ENCODE measurements around the gene GPANK1.

DNA sequence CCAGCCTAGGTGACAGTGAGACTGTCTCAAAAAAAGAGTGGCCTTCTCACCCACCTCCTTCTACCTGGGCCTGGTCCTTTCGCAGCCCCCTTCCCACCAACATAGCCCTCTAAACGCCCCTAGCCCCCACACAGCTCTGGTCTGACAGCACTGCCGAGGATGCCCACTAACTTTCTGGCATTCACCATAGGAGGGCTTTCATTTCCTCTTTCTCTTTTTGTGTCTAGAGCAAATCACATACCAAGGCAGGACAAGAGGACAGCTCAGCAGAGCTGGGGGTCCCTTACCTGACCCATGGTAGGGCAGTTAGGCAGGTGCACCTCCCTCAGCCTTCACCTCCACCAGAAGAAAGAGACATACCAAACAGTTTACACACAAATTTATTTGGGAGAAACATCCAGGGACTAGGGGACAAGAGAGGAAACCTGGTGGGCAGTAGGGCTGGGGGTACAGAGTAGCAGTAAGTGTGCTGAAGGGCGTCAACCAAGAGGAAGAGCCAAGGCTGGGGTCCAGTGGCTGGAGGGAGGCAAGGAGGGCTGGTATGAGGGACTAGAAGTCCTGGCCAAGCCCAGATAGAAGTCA lies 11.6 kb upstream of the GPANK1 start:
- TF ChIP-seq, protein P1, sequence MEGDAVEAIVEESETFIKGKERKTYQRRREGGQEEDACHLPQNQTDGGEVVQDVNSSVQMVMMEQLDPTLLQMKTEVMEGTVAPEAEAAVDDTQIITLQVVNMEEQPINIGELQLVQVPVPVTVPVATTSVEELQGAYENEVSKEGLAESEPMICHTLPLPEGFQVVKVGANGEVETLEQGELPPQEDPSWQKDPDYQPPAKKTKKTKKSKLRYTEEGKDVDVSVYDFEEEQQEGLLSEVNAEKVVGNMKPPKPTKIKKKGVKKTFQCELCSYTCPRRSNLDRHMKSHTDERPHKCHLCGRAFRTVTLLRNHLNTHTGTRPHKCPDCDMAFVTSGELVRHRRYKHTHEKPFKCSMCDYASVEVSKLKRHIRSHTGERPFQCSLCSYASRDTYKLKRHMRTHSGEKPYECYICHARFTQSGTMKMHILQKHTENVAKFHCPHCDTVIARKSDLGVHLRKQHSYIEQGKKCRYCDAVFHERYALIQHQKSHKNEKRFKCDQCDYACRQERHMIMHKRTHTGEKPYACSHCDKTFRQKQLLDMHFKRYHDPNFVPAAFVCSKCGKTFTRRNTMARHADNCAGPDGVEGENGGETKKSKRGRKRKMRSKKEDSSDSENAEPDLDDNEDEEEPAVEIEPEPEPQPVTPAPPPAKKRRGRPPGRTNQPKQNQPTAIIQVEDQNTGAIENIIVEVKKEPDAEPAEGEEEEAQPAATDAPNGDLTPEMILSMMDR (IDR thresholded peaks at IDR 0.05): no peak
- no peak for TF ChIP-seq POLR2AphosphoS5 (IDR thresholded peaks at IDR 0.05)

Measured in breast epithelium (tissue), 3 donors.